Measurements from ENCODE around the gene EXTL1. TPM values are rescaled to one million over a fixed set of nuclear protein-coding genes. Genes with fewer than 3 reads are reported as not detected.

EXTL1 gene, protein sequence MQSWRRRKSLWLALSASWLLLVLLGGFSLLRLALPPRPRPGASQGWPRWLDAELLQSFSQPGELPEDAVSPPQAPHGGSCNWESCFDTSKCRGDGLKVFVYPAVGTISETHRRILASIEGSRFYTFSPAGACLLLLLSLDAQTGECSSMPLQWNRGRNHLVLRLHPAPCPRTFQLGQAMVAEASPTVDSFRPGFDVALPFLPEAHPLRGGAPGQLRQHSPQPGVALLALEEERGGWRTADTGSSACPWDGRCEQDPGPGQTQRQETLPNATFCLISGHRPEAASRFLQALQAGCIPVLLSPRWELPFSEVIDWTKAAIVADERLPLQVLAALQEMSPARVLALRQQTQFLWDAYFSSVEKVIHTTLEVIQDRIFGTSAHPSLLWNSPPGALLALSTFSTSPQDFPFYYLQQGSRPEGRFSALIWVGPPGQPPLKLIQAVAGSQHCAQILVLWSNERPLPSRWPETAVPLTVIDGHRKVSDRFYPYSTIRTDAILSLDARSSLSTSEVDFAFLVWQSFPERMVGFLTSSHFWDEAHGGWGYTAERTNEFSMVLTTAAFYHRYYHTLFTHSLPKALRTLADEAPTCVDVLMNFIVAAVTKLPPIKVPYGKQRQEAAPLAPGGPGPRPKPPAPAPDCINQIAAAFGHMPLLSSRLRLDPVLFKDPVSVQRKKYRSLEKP
- total RNA-seq = not detected in 2 replicates

GRCh38 chr1:26021647-26022403, at the start of gene EXTL1:
EXTL1 (plus strand) TSS chr1:26021775; CDS start chr1:26022647, 872 bp downstream.

GRCh38 chr1:25997828-25998761, 23.5 kb upstream of the EXTL1 start, which contains the start of gene PAFAH2:
PAFAH2 (minus strand) TSS chr1:25998063; CDS start chr1:25990816, 7,247 bp downstream.

DNA sequence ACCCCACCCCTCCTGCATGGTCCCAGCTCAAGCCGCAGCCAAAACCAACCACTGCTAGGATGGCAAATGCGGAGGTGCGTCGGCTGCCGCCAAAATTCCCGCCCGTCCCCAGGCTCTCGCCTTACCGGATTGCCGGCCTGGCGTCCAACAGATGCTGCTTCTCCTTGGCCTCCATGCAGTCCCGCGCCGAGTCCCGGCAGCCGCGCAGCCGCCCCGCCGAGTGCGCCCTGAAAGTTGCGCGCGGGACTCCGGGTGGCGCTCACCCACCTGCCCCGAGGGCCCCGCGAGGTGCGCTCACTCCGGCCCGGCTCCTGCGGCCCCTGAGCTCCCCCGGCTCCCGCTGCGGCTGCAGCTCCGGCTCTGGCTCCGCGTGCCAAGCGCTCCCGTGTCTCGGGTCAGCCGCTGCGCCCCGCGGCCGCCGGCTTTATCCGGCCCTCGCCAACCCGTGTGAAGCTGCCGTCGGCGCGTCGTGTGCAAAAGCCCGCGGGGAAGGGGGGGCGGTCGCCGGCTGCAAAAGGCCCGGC, 24.2 kb downstream of the EXTL1 start, which contains the start of gene SLC30A2:
Gene SLC30A2 (minus strand): TSS at position 397 of the 524 bp plus-strand sequence. CDS start 222 bp downstream, at position 175.

DNA sequence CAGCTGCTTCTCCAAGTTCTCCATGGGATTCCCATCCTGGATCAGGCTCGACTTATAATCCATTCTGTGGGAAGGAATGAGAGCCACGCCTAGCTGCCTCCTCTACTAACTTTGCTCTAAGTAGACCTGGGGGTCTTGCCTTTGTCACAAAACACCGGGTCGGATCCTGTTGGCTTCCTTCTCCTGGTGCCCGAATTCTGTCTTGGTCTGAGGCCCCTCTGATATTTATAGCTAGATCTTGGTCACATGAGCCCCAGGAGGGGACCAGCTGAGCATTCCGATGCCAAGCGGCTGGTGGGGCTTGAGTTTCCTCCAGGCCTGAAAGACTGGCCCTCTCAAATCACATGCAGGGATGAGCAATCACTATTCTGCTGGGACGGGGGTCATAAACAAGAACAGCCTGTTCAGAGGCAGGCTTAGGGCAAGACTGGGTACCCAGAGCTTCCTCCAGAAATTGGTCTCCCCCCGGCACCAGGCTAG, 45.9 kb downstream of the EXTL1 start, which contains the start of gene TRIM63:
Gene TRIM63 (minus strand): TSS at position 199 of the 480 bp plus-strand sequence. CDS start 136 bp downstream, at position 63.

Other genes starting within 250 kb of the EXTL1 start
- 20.1 and 69.8 TPM in 2 replicates for gene SELENON, start 221.6 kb upstream of the EXTL1 start, total RNA-seq
- 15.2 and 21.5 TPM in 2 replicates for gene MTFR1L, start 201.8 kb upstream of the EXTL1 start, total RNA-seq
- gene AUNIP, start 162.3 kb upstream of the EXTL1 start, total RNA-seq = 2.1 and 3.1 TPM in 2 replicates
- 4.5 and 9.1 TPM in 2 replicates for gene PAQR7, start 146.1 kb upstream of the EXTL1 start, total RNA-seq
- 119 and 151 TPM in 2 replicates for gene STMN1, start 115.4 kb upstream of the EXTL1 start, total RNA-seq
- gene PAFAH2, start 23.7 kb upstream of the EXTL1 start, total RNA-seq = 3.6 and 17.9 TPM in 2 replicates
- gene SLC30A2, start 24.3 kb downstream of the EXTL1 start, total RNA-seq = not detected in 2 replicates
- gene TRIM63, start 45.9 kb downstream of the EXTL1 start, total RNA-seq = under 0.01 TPM in 1 of 2 replicates, not detected in the other
- 3.2 and 4.2 TPM in 2 replicates for gene PDIK1L, start 90.0 kb downstream of the EXTL1 start, total RNA-seq
- 3.1 and 7.9 TPM in 2 replicates for gene FAM110D, start 137.3 kb downstream of the EXTL1 start, total RNA-seq
- not detected in 2 replicates for gene C1orf232, start 147.2 kb downstream of the EXTL1 start, total RNA-seq
- 15.6 and 29.1 TPM in 2 replicates for gene ZNF593, start 148.1 kb downstream of the EXTL1 start, total RNA-seq
- not detected in 2 replicates for gene ZNF593OS, start 150.1 kb downstream of the EXTL1 start, total RNA-seq
- gene CNKSR1, start 155.7 kb downstream of the EXTL1 start, total RNA-seq = 0.31 TPM in 1 of 2 replicates, not detected in the other
- gene CATSPER4, start 168.8 kb downstream of the EXTL1 start, total RNA-seq = not detected in 2 replicates
- gene CEP85, start 212.4 kb downstream of the EXTL1 start, total RNA-seq = 8.6 and 12.3 TPM in 2 replicates